Measurements from ENCODE around the gene MIF4GD. TPM values are rescaled to one million over a fixed set of nuclear protein-coding genes. Genes with fewer than 3 reads are reported as not detected.

MIF4GD gene
- total and polyA plus RNA-seq, 9 of the 15 experiments (the other 6 are each of a cell fraction or from before 2014, with no cell fraction given): 11.8 to 63.8 (median 28.1) TPM

GRCh38 chr17:75288770-75289114, 17.7 kb upstream of the MIF4GD start:
- FAIRE-seq: peak; percentile 51
- POLR2A ChIA-PET: interaction anchor here (0.6 to 2.0 kb wide), 22 partner anchors 8 to 233 kb away, joined by 3 to 26 read pairs (median 3); partner anchors contain the start of genes GGA3, GRB2, MIF4GD and MRPS7
- intact Hi-C loops (cut with micrococcal nuclease): loop anchor here (2.0 to 10.0 kb wide), 3 partner anchors 18 to 236 kb away; partner anchors contain the start of genes GRB2, LLGL2 and MIF4GD
- BruUV-seq (replicated peaks): no TSS peak
- peak; percentile 55 to 63 (median 60) for DNase-seq (ENCODE audit: extremely low read depth in 1 of 4, low spot score in 3 of 4)
- H3K9ac ChIP-seq (ENCODE audit: insufficient read depth in 1 of 2, low read depth in 2 of 2, low read length in 2 of 2): peak overlapping the region; percentile 86 to 100
- peak overlapping the region; percentile 87 for H3K4me3 ChIP-seq
- peaks cover 34% of the 10 kb centered on the region for H3K79me2 ChIP-seq (ENCODE audit: control insufficient read depth, insufficient read depth, low read length)
- WGBS (ENCODE audit: insufficient coverage, low coverage, missing lambda C conversion rate): under 1% methylated on average over 12 of the region's 14 CpGs
- peak; percentile 47 for ATAC-seq
- H3K27me3 ChIP-seq (ENCODE audit: control insufficient read depth in 2 of 2, insufficient read depth in 2 of 2, low read length in 2 of 2): no peaks in the 10 kb centered on the region
- CTCF ChIA-PET (ENCODE audit: low intra/inter-chr PET ratio): interaction anchor here (2.0 kb wide), 1 partner anchor 123 kb away, joined by 23 read pairs; no protein-coding TSS in a partner anchor
- peaks cover 2 to 16% of the 10 kb centered on the region in 2 experiments; a peak in 2 of 5 replicates for H3K4me1 ChIP-seq (replicated peaks in 1 of 2; ENCODE audit: control insufficient read depth in 2 of 2, insufficient read depth in 2 of 2, low read length in 2 of 2)
- peaks cover 34% of the 10 kb centered on the region for H3K36me3 ChIP-seq (ENCODE audit: control insufficient read depth, insufficient read depth, low read length)
- in situ Hi-C loops (cut with MboI): no loop called here
- peak overlapping the region; percentile 79 for H2AFZ ChIP-seq (ENCODE audit: low read depth, low read length)
- H3K9me3 ChIP-seq (replicated peaks; ENCODE audit: control insufficient read depth, insufficient read depth, low read depth, low read length): no peaks in the 10 kb centered on the region
- H4K20me1 ChIP-seq (replicated peaks; ENCODE audit: control insufficient read depth, insufficient read depth, low read length): no peaks in the 10 kb centered on the region
- H3K27ac ChIP-seq (ENCODE audit: extremely low read depth, low read depth, low read length): peak overlapping the region; percentile 75
- H3K4me2 ChIP-seq (ENCODE audit: insufficient read depth, low read length): peak overlapping the region; percentile 93
- no peaks in the 10 kb centered on the region for H3K9me1 ChIP-seq (ENCODE audit: control insufficient read depth, insufficient read depth, low read length)
- TF ChIP-seq ZC3H4 (CRISPR knock-in tag; IDR thresholded peaks at IDR 0.05; ENCODE audit: borderline replicate concordance): peak; percentile 81; the same call in 1 of the 2 replicates
- TF ChIP-seq, protein P1, sequence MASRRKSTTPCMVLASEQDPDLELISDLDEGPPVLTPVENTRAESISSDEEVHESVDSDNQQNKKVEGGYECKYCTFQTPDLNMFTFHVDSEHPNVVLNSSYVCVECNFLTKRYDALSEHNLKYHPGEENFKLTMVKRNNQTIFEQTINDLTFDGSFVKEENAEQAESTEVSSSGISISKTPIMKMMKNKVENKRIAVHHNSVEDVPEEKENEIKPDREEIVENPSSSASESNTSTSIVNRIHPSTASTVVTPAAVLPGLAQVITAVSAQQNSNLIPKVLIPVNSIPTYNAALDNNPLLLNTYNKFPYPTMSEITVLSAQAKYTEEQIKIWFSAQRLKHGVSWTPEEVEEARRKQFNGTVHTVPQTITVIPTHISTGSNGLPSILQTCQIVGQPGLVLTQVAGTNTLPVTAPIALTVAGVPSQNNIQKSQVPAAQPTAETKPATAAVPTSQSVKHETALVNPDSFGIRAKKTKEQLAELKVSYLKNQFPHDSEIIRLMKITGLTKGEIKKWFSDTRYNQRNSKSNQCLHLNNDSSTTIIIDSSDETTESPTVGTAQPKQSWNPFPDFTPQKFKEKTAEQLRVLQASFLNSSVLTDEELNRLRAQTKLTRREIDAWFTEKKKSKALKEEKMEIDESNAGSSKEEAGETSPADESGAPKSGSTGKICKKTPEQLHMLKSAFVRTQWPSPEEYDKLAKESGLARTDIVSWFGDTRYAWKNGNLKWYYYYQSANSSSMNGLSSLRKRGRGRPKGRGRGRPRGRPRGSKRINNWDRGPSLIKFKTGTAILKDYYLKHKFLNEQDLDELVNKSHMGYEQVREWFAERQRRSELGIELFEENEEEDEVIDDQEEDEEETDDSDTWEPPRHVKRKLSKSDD (conservative IDR thresholded peaks at IDR 0.05; ENCODE audit: low read length): no peak
- TF ChIP-seq, protein P2, sequence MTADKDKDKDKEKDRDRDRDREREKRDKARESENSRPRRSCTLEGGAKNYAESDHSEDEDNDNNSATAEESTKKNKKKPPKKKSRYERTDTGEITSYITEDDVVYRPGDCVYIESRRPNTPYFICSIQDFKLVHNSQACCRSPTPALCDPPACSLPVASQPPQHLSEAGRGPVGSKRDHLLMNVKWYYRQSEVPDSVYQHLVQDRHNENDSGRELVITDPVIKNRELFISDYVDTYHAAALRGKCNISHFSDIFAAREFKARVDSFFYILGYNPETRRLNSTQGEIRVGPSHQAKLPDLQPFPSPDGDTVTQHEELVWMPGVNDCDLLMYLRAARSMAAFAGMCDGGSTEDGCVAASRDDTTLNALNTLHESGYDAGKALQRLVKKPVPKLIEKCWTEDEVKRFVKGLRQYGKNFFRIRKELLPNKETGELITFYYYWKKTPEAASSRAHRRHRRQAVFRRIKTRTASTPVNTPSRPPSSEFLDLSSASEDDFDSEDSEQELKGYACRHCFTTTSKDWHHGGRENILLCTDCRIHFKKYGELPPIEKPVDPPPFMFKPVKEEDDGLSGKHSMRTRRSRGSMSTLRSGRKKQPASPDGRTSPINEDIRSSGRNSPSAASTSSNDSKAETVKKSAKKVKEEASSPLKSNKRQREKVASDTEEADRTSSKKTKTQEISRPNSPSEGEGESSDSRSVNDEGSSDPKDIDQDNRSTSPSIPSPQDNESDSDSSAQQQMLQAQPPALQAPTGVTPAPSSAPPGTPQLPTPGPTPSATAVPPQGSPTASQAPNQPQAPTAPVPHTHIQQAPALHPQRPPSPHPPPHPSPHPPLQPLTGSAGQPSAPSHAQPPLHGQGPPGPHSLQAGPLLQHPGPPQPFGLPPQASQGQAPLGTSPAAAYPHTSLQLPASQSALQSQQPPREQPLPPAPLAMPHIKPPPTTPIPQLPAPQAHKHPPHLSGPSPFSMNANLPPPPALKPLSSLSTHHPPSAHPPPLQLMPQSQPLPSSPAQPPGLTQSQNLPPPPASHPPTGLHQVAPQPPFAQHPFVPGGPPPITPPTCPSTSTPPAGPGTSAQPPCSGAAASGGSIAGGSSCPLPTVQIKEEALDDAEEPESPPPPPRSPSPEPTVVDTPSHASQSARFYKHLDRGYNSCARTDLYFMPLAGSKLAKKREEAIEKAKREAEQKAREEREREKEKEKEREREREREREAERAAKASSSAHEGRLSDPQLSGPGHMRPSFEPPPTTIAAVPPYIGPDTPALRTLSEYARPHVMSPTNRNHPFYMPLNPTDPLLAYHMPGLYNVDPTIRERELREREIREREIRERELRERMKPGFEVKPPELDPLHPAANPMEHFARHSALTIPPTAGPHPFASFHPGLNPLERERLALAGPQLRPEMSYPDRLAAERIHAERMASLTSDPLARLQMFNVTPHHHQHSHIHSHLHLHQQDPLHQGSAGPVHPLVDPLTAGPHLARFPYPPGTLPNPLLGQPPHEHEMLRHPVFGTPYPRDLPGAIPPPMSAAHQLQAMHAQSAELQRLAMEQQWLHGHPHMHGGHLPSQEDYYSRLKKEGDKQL (CRISPR knock-in tag; IDR thresholded peaks at IDR 0.05; ENCODE audit: borderline replicate concordance): no peak
- TF ChIP-seq NCOA4 (IDR thresholded peaks at IDR 0.05; ENCODE audit: partially characterized antibody): no peak
- TF ChIP-seq CBX8 (IDR thresholded peaks at IDR 0.05; ENCODE audit: borderline replicate concordance, extremely low read depth, low read depth, low read length, poor library complexity, severe bottlenecking): no peak
- TF ChIP-seq HDAC3 (IDR thresholded peaks at IDR 0.05; ENCODE audit: borderline replicate concordance, partially characterized antibody): no peak
- TF ChIP-seq ZNF12 (CRISPR knock-in tag; IDR thresholded peaks at IDR 0.05): 0 out of 2 replicates have a peak, but pooled peaks have one; percentile 11
- peak; percentile 24; the same call in 1 of the 2 replicates for TF ChIP-seq CTBP1 (IDR thresholded peaks at IDR 0.05; ENCODE audit: borderline replicate concordance)
- no peak for TF ChIP-seq SAP30 (IDR thresholded peaks at IDR 0.05; ENCODE audit: borderline replicate concordance, insufficient read depth, low read depth, low read length, poor library complexity, severe bottlenecking)
- TF ChIP-seq, protein P3, sequence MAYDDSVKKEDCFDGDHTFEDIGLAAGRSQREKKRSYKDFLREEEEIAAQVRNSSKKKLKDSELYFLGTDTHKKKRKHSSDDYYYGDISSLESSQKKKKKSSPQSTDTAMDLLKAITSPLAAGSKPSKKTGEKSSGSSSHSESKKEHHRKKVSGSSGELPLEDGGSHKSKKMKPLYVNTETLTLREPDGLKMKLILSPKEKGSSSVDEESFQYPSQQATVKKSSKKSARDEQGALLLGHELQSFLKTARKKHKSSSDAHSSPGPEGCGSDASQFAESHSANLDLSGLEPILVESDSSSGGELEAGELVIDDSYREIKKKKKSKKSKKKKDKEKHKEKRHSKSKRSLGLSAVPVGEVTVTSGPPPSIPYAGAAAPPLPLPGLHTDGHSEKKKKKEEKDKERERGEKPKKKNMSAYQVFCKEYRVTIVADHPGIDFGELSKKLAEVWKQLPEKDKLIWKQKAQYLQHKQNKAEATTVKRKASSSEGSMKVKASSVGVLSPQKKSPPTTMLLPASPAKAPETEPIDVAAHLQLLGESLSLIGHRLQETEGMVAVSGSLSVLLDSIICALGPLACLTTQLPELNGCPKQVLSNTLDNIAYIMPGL (CRISPR knock-in tag; IDR thresholded peaks at IDR 0.05): 0 out of 2 replicates have a peak, but pooled peaks have one; percentile 47

All from K562 (cell line).